ENCODE data around the gene ARHGAP19. TPM values are rescaled to one million over a fixed set of nuclear protein-coding genes. Genes with fewer than 3 reads are reported as not detected.
"Not testable (repeated sequence)": the region's sequence is repeated elsewhere in the genome, so short reads cannot be mapped to it uniquely, and the experiment has no call there.

Gene ARHGAP19
- total and polyA plus RNA-seq, 5 donors from 2014 or later, result 4.4 to 12.9 (median 8.0) TPM

- Mint-ChIP-seq H3K27ac (peak overlapping the region in 2 of 3 donors; percentile 82 to 87), H3K36me3 (peaks cover 4% of the 10 kb centered on the region), H3K4me1 (peaks cover 12 to 27% (median 12%) of the 10 kb centered on the region in 4 donors), H3K4me3 (peak overlapping the region; percentile 88 to 95 (median 94)), H3K9me3 (no peaks in the 10 kb centered on the region), H3K27me3 (peaks cover 14% of the 10 kb centered on the region)
- H3K27ac ChIP-seq (ENCODE audit: insufficient read depth, low read length, poor library complexity, severe bottlenecking), result peak overlapping the region; percentile 80
- no peak for ATAC-seq (ENCODE audit: low read depth in 2 of 2)
- no peaks in the 10 kb centered on the region for H3K27me3 ChIP-seq (ENCODE audit: control insufficient read depth, insufficient read depth, low read length)
- peaks cover 12% of the 10 kb centered on the region for H3K4me1 ChIP-seq (ENCODE audit: control insufficient read depth, insufficient read depth, low read length, poor library complexity, severe bottlenecking)
- H3K4me3 ChIP-seq (ENCODE audit: low read depth, low read length), result peak overlapping the region; percentile 92
- H3K36me3 ChIP-seq (ENCODE audit: control insufficient read depth, insufficient read depth, low read length), result peaks cover 9% of the 10 kb centered on the region
- H3K9me3 ChIP-seq (ENCODE audit: control insufficient read depth in 2 of 2, low read length in 2 of 2), result no peaks in the 10 kb centered on the region
- DNase-seq, result no peak
Measured at GRCh38 chr10:97291357-97292096, 910 bp downstream of the ARHGAP19 start.

- peak overlapping the region in 1 of 3 donors; percentile 20 for H3K27ac Mint-ChIP-seq
Measured at GRCh38 chr10:97290576-97291356, 1.7 kb downstream of the ARHGAP19 start.

GRCh38 chr10:97290076-97290475 is 2.4 kb downstream of the ARHGAP19 start:
- H3K9me3 Mint-ChIP-seq; H3K27ac Mint-ChIP-seq; H3K36me3 Mint-ChIP-seq; DNase-seq; H3K36me3 ChIP-seq (ENCODE audit: control insufficient read depth, insufficient read depth, low read length); H3K4me3 ChIP-seq (ENCODE audit: low read depth, low read length); H3K27ac ChIP-seq (ENCODE audit: insufficient read depth, low read length, poor library complexity, severe bottlenecking); H3K9me3 ChIP-seq (ENCODE audit: control insufficient read depth in 2 of 2, low read length in 2 of 2); H3K27me3 ChIP-seq (ENCODE audit: control insufficient read depth, insufficient read depth, low read length); ATAC-seq (ENCODE audit: low read depth in 2 of 2): not testable (repeated sequence)
- H3K4me1 ChIP-seq (ENCODE audit: control insufficient read depth, insufficient read depth, low read length, poor library complexity, severe bottlenecking), result peaks cover 12% of the 10 kb centered on the region
- Mint-ChIP-seq H3K27me3 (peaks cover 14% of the 10 kb centered on the region), H3K4me1 (peaks cover 12 to 30% (median 14%) of the 10 kb centered on the region in 4 donors), H3K4me3 (peak overlapping the region in 1 of 4 donors; percentile 37)

More at GRCh38 chr10:97290576-97291356, 1.7 kb downstream of the ARHGAP19 start:
- Mint-ChIP-seq H3K4me3 (peak overlapping the region; percentile 15 to 95 (median 92)), H3K27me3 (peaks cover 14% of the 10 kb centered on the region), H3K4me1 (peaks cover 12 to 29% (median 13%) of the 10 kb centered on the region in 4 donors)
- DNase-seq; ATAC-seq (ENCODE audit: low read depth in 2 of 2); H3K27ac ChIP-seq (ENCODE audit: insufficient read depth, low read length, poor library complexity, severe bottlenecking); H3K36me3 ChIP-seq (ENCODE audit: control insufficient read depth, insufficient read depth, low read length); H3K4me3 ChIP-seq (ENCODE audit: low read depth, low read length); H3K27me3 ChIP-seq (ENCODE audit: control insufficient read depth, insufficient read depth, low read length); H3K36me3 Mint-ChIP-seq; H3K9me3 ChIP-seq (ENCODE audit: control insufficient read depth in 2 of 2, low read length in 2 of 2); H3K9me3 Mint-ChIP-seq: not testable (repeated sequence)
- H3K4me1 ChIP-seq (ENCODE audit: control insufficient read depth, insufficient read depth, low read length, poor library complexity, severe bottlenecking), result peaks cover 12% of the 10 kb centered on the region

GRCh38 chr10:97280783-97281182 is 11.7 kb downstream of the ARHGAP19 start:
- Mint-ChIP-seq H3K4me1 (peaks cover 5 to 21% (median 18%) of the 10 kb centered on the region in 4 donors), H3K4me3 (no peak overlapping the region), H3K27me3 (no peaks in the 10 kb centered on the region), H3K9me3 (no peaks in the 10 kb centered on the region), H3K27ac (no peak overlapping the region), H3K36me3 (peaks cover 2% of the 10 kb centered on the region)
- no peak for DNase-seq
- Histone ChIP-seq H3K27ac (ENCODE audit: insufficient read depth, low read length, poor library complexity, severe bottlenecking) (no peak overlapping the region), H3K4me3 (ENCODE audit: low read depth, low read length) (no peak overlapping the region), H3K9me3 (ENCODE audit: control insufficient read depth in 2 of 2, low read length in 2 of 2) (no peaks in the 10 kb centered on the region), H3K27me3 (ENCODE audit: control insufficient read depth, insufficient read depth, low read length) (no peaks in the 10 kb centered on the region), H3K36me3 (ENCODE audit: control insufficient read depth, insufficient read depth, low read length) (no peaks in the 10 kb centered on the region), H3K4me1 (ENCODE audit: control insufficient read depth, insufficient read depth, low read length, poor library complexity, severe bottlenecking) (no peaks in the 10 kb centered on the region)
- no peak for ATAC-seq (ENCODE audit: low read depth in 2 of 2)

- Histone ChIP-seq H3K27ac (ENCODE audit: insufficient read depth, low read length, poor library complexity, severe bottlenecking) (no peak overlapping the region), H3K27me3 (ENCODE audit: control insufficient read depth, insufficient read depth, low read length) (no peaks in the 10 kb centered on the region), H3K36me3 (ENCODE audit: control insufficient read depth, insufficient read depth, low read length) (no peaks in the 10 kb centered on the region), H3K4me1 (ENCODE audit: control insufficient read depth, insufficient read depth, low read length, poor library complexity, severe bottlenecking) (no peaks in the 10 kb centered on the region), H3K4me3 (ENCODE audit: low read depth, low read length) (no peak overlapping the region), H3K9me3 (ENCODE audit: control insufficient read depth in 2 of 2, low read length in 2 of 2) (no peaks in the 10 kb centered on the region)
- Mint-ChIP-seq H3K36me3 (no peaks in the 10 kb centered on the region), H3K4me1 (peaks cover 4 to 21% (median 17%) of the 10 kb centered on the region in 4 donors), H3K9me3 (no peaks in the 10 kb centered on the region), H3K27ac (no peak overlapping the region), H3K27me3 (no peaks in the 10 kb centered on the region), H3K4me3 (no peak overlapping the region)
- no peak for DNase-seq
- no peak for ATAC-seq (ENCODE audit: low read depth in 2 of 2)
Measured at GRCh38 chr10:97279121-97279815, 13.2 kb downstream of the ARHGAP19 start.

- no peaks in the 10 kb centered on the region for H3K27me3 Mint-ChIP-seq
- H3K27ac Mint-ChIP-seq, result peak overlapping the region in 1 of 3 donors; percentile 47
- no peak overlapping the region for H3K4me3 Mint-ChIP-seq
- no peak overlapping the region for H3K4me3 ChIP-seq (ENCODE audit: low read depth, low read length)
- ATAC-seq (ENCODE audit: low read depth in 2 of 2) (peak; percentile 74 to 82), DNase-seq (peak in 2 of 3 donors; percentile 60 to 72)
- no peaks in the 10 kb centered on the region for H3K36me3 ChIP-seq (ENCODE audit: control insufficient read depth, insufficient read depth, low read length)
- no peaks in the 10 kb centered on the region for H3K27me3 ChIP-seq (ENCODE audit: control insufficient read depth, insufficient read depth, low read length)
- peaks cover 4 to 21% (median 17%) of the 10 kb centered on the region in 4 donors for H3K4me1 Mint-ChIP-seq
- no peak overlapping the region for H3K27ac ChIP-seq (ENCODE audit: insufficient read depth, low read length, poor library complexity, severe bottlenecking)
- no peaks in the 10 kb centered on the region for H3K4me1 ChIP-seq (ENCODE audit: control insufficient read depth, insufficient read depth, low read length, poor library complexity, severe bottlenecking)
- no peaks in the 10 kb centered on the region for H3K9me3 Mint-ChIP-seq
- no peaks in the 10 kb centered on the region for H3K9me3 ChIP-seq (ENCODE audit: control insufficient read depth in 2 of 2, low read length in 2 of 2)
- H3K36me3 Mint-ChIP-seq, result no peaks in the 10 kb centered on the region
Measured at GRCh38 chr10:97278491-97278989, 13.9 kb downstream of the ARHGAP19 start.

- no peak overlapping the region for H3K27ac Mint-ChIP-seq
- H3K4me1 Mint-ChIP-seq, result peaks cover 4 to 21% (median 17%) of the 10 kb centered on the region in 4 donors
- H3K9me3 Mint-ChIP-seq, result no peaks in the 10 kb centered on the region
- Histone ChIP-seq H3K36me3 (ENCODE audit: control insufficient read depth, insufficient read depth, low read length) (no peaks in the 10 kb centered on the region), H3K27me3 (ENCODE audit: control insufficient read depth, insufficient read depth, low read length) (no peaks in the 10 kb centered on the region), H3K4me1 (ENCODE audit: control insufficient read depth, insufficient read depth, low read length, poor library complexity, severe bottlenecking) (no peaks in the 10 kb centered on the region), H3K4me3 (ENCODE audit: low read depth, low read length) (no peak overlapping the region), H3K9me3 (ENCODE audit: control insufficient read depth in 2 of 2, low read length in 2 of 2) (no peaks in the 10 kb centered on the region), H3K27ac (ENCODE audit: insufficient read depth, low read length, poor library complexity, severe bottlenecking) (no peak overlapping the region)
- no peaks in the 10 kb centered on the region for H3K36me3 Mint-ChIP-seq
- H3K4me3 Mint-ChIP-seq, result no peak overlapping the region
- H3K27me3 Mint-ChIP-seq, result no peaks in the 10 kb centered on the region
- ATAC-seq (ENCODE audit: low read depth in 2 of 2) (no peak), DNase-seq (no peak)
Measured at GRCh38 chr10:97277551-97277950, 14.9 kb downstream of the ARHGAP19 start.
